HepG2 (cell line): ENCODE data around the gene ESPNL. TPM values are rescaled to one million over a fixed set of nuclear protein-coding genes. Genes with fewer than 3 reads are reported as not detected.

Experiments used
- ATAC-seq: fragments of 200-7000 bp; cut with Tn5 transposase; 3 replicates; pipeline ENCODE4 v1.9.1; 2020; ENCODE audit warnings: mild to moderate bottlenecking, moderate library complexity
- Bru-seq: library from RNA; stranded (reverse); fragments of 400-500 nt; gene quantifications from one replicate; lab custom pipeline; 2021; lab: Mats Ljungman, UMichigan
- BruChase-seq, 2 experiments: library from RNA; stranded (reverse); fragments of 400-500 nt; gene quantifications; one replicate each; lab custom pipeline; 2021; lab: Mats Ljungman, UMichigan
- BruUV-seq: library from RNA; stranded (reverse); fragments of 400-500 nt; replicated peaks from 2 replicates; lab custom pipeline; 2021; lab: Mats Ljungman, UMichigan
- CTCF ChIA-PET: fragments of 300-600 bp; formaldehyde crosslinking; extraction: SDS; loops from one replicate; lab custom pipeline; 2021; ENCODE audit warnings: low total read pairs, inconsistent platforms, low intra/inter-chr PET ratio; lab: Yijun Ruan, JAX
- POLR2A ChIA-PET: fragments of 350-600 bp; sonication (Branson Sonifier 250); formaldehyde crosslinking; loops from one replicate; lab custom pipeline; 2020; ENCODE audit warnings: antibody characterized with exemption, inconsistent platforms; lab: Yijun Ruan, JAX
- DNase-seq: peaks from one replicate; pipeline ENCODE4 v3.0.0-alpha.2; 2015; ENCODE audit warnings: low spot score
- FAIRE-seq: peaks from 3 replicates; lab custom pipeline; 2011; peaks lifted over from hg19 to GRCh38; lab: Jason Lieb, UNC
- H2AFZ ChIP-seq: one replicate; pipeline ENCODE4 v1.6.1; 2011; ENCODE audit warnings: low read length, inconsistent platforms
- H3K27ac ChIP-seq: fragments of 300-600 bp; 3 replicates; pipeline ENCODE4 v1.8.0; 2011; ENCODE audit warnings: mixed run types, mild to moderate bottlenecking, mixed read lengths, low read length, inconsistent platforms; ENCODE audit not compliant: insufficient read depth; ENCODE audit errors: extremely low read length
- H3K27me3 ChIP-seq, 2 experiments: fragments of 200-600 bp in 1 of 2; 2 replicates in 1 of 2; 3 replicates in 1 of 2; pipeline versions ENCODE4 v1.6.0 to v1.8.0; 2011; ENCODE audit warnings: low read length in 2 of 2, mild to moderate bottlenecking in 2 of 2, moderate library complexity in 2 of 2, inconsistent platforms in 1 of 2; ENCODE audit not compliant: insufficient read depth in 2 of 2, control insufficient read depth in 1 of 2
- H3K36me3 ChIP-seq, 2 experiments: fragments of 200-600 bp in 1 of 2; replicated peaks in 1 of 2; 2 replicates in 1 of 2; 3 replicates in 1 of 2; pipeline versions ENCODE4 v1.5.1 to v1.8.0; 2011; ENCODE audit warnings: low read length in 2 of 2, inconsistent platforms in 1 of 2; ENCODE audit not compliant: insufficient read depth in 2 of 2, control insufficient read depth in 1 of 2
- H3K4me1 ChIP-seq: 2 replicates; pipeline ENCODE4 v1.5.1; 2012; ENCODE audit warnings: low read length, inconsistent platforms; ENCODE audit not compliant: insufficient read depth
- H3K4me2 ChIP-seq: 2 replicates; pipeline ENCODE4 v1.6.0; 2011; ENCODE audit warnings: low read depth, low read length, inconsistent platforms
- H3K4me3 ChIP-seq, 3 experiments: fragments of 200-600 bp in 1 of 3; sonication (generic), shearing (Covaris generic) in 1 of 3; replicated peaks in 1 of 3; 2 replicates each; pipeline ENCODE4 v1.5.1; 2011 to 2016; ENCODE audit warnings: low read length in 3 of 3, inconsistent platforms in 2 of 3, low read depth in 2 of 3, mild to moderate bottlenecking in 2 of 3, control low read depth in 1 of 3, mixed read lengths in 1 of 3; ENCODE audit not compliant: insufficient read depth in 1 of 3
- H3K79me2 ChIP-seq: one replicate; pipeline ENCODE4 v1.6.1; 2011; ENCODE audit warnings: low read length, inconsistent platforms; ENCODE audit not compliant: insufficient read depth
- H3K9ac ChIP-seq: 2 replicates; pipeline ENCODE4 v1.6.0; 2011; ENCODE audit warnings: mild to moderate bottlenecking, low read depth, low read length, inconsistent platforms; ENCODE audit not compliant: insufficient read depth
- H3K9me3 ChIP-seq: 2 replicates; pipeline ENCODE4 v1.5.1; 2012; ENCODE audit warnings: mild to moderate bottlenecking, low read length
- H4K20me1 ChIP-seq: 2 replicates; pipeline ENCODE4 v1.6.0; 2011; ENCODE audit warnings: inconsistent platforms, mild to moderate bottlenecking, low read length, moderate library complexity; ENCODE audit not compliant: insufficient read depth
- AGO2 ChIP-seq: fragments of 200-400 bp; formaldehyde crosslinking; optimal IDR thresholded peaks from 2 replicates; pipeline ENCODE3; 2017; ENCODE audit warnings: mild to moderate bottlenecking, low read depth, low read length, moderate library complexity
- PAF1 ChIP-seq: IDR thresholded peaks from 2 replicates; pipeline ENCODE4 v1.6.1; 2016; ENCODE audit warnings: missing genetic modification reagents, missing compliant biosample characterization
- SRF ChIP-seq: IDR thresholded peaks from 2 replicates; pipeline ENCODE4 v1.6.1; 2011; ENCODE audit warnings: mild to moderate bottlenecking, low read depth, low read length, moderate library complexity
- WGBS: methylation state at CpG from one replicate; pipeline ENCODE4 v1.1.6; 2017; ENCODE audit warnings: low lambda C conversion rate; 5-methylcytosine and 5-hydroxymethylcytosine counted together
- in situ Hi-C: cut with HindIII; loops from 2 replicates; pipeline ENCODE4 v1.10.0; 2017; ENCODE audit warnings: low pct_unique_long_range_greater_than_20kb; ENCODE audit not compliant: extremely low pct_ligation_motif_present
- intact Hi-C: fragments of 100-400 bp; cut with micrococcal nuclease; formaldehyde crosslinking; loops from one replicate; pipeline ENCODE4 v1.10.0; 2022; ENCODE audit not compliant: unreplicated experiment
- long read RNA-seq, 2 experiments: library from RNA in 1 of 2; library from polyadenylated mRNA in 1 of 2; stranded (forward) in 1 of 2; unstranded in 1 of 2; transcript quantifications; one replicate each; pipeline ENCODE4 v2.0.0, GENCODE V29; 2019 to 2022
- polyA minus RNA-seq, 3 experiments: library from RNA; depleted of rRNA, polyadenylated mRNA; stranded (reverse); fragments of >200 nt; gene quantifications; 2 replicates each; pipeline ENCODE4 v1.2.3, GENCODE V29; 2011; ENCODE audit warnings: low replicate concordance in 1 of 3
- polyA plus RNA-seq, 8 experiments: library from polyadenylated mRNA; depleted of rRNA in 3 of 8; stranded (reverse) in 7 of 8; unstranded in 1 of 8; fragments of >200 nt; fragmentation: Illumina TruSeq in 4 of 8; extraction: Trizol in 4 of 8; gene quantifications; 2 replicates each; pipeline versions ENCODE4 v1.2.1 to v1.2.3, GENCODE V29; 2011 to 2016; ENCODE audit warnings: low read depth in 4 of 8, missing spikeins in 1 of 8, mixed read lengths in 1 of 8; ENCODE audit not compliant: insufficient read depth in 1 of 8
- total RNA-seq, 5 experiments: library from RNA; depleted of rRNA; stranded (reverse); fragments of >200 nt; fragmentation: Illumina TruSeq; extraction: Trizol; gene quantifications; 2 replicates each; pipeline ENCODE4 v1.2.3, GENCODE V29; 2016; ENCODE audit warnings: low read depth in 1 of 5
- TF ChIP-seq, protein P1 (sequence below): sonication (generic); formaldehyde crosslinking; IDR thresholded peaks from 2 replicates; pipeline ENCODE4 v1.4.0; 2020; ENCODE audit warnings: missing genetic modification reagents, borderline replicate concordance

ESPNL gene
- total RNA-seq (2016; rRNA removed; fragmentation: Illumina TruSeq; extraction: Trizol) = 0.35 and 0.80 TPM in 2 replicates
- total RNA-seq (2016; cell fraction: cytosol; rRNA removed; fragmentation: Illumina TruSeq; extraction: Trizol; ENCODE audit: low read depth) = 0.09 TPM in 1 of 2 replicates, not detected in the other
- 0.51 and 1.2 TPM in 2 replicates for total RNA-seq (2016; cell fraction: insoluble cytoplasmic fraction; rRNA removed; fragmentation: Illumina TruSeq; extraction: Trizol)
- 0.34 and 0.38 TPM in 2 replicates for total RNA-seq (2016; cell fraction: membrane; rRNA removed; fragmentation: Illumina TruSeq; extraction: Trizol)
- total RNA-seq (2016; cell fraction: nucleus; rRNA removed; fragmentation: Illumina TruSeq; extraction: Trizol) = 0.47 and 0.62 TPM in 2 replicates
- 0.42 and 0.45 TPM in 2 replicates for polyA plus RNA-seq (2011; rRNA removed)
- 0.29 and 0.58 TPM in 2 replicates for polyA plus RNA-seq (2011; cell fraction: cytosol; rRNA removed)
- 2.1 TPM in 2 replicates for polyA plus RNA-seq (2011; cell fraction: nucleus; rRNA removed)
- polyA plus RNA-seq (2012) = 0.66 and 0.68 TPM in 2 replicates
- 0.03 and 0.12 TPM in 2 replicates for polyA plus RNA-seq (2016; cell fraction: cytosol; fragmentation: Illumina TruSeq; extraction: Trizol; ENCODE audit: low read depth)
- polyA plus RNA-seq (2016; cell fraction: insoluble cytoplasmic fraction; fragmentation: Illumina TruSeq; extraction: Trizol; ENCODE audit: low read depth) = 0.39 and 0.45 TPM in 2 replicates
- polyA plus RNA-seq (2016; cell fraction: membrane; fragmentation: Illumina TruSeq; extraction: Trizol; ENCODE audit: low read depth) = 0.17 and 0.19 TPM in 2 replicates
- 0.68 and 1.8 TPM in 2 replicates for polyA plus RNA-seq (2016; cell fraction: nucleus; fragmentation: Illumina TruSeq; extraction: Trizol; ENCODE audit: insufficient read depth, low read depth)
- polyA minus RNA-seq (2011; rRNA and poly(A)+ RNA removed; ENCODE audit: low replicate concordance) = 0.05 and 1.2 TPM in 2 replicates
- polyA minus RNA-seq (2011; cell fraction: cytosol; rRNA and poly(A)+ RNA removed) = 0.40 and 0.53 TPM in 2 replicates
- 0.39 and 0.50 TPM in 2 replicates for polyA minus RNA-seq (2011; cell fraction: nucleus; rRNA and poly(A)+ RNA removed)
- percentile 20 among the genes with signal in this experiment for Bru-seq, nascent RNA
- percentile 25 among the genes with signal in this experiment for BruChase-seq, experiment 1, labeled RNA remaining after a 6-hour chase
- percentile 28 among the genes with signal in this experiment for BruChase-seq, experiment 2, labeled RNA remaining after a 2-hour chase
- long read RNA-seq, experiment 1 = 0 reads
- long read RNA-seq, experiment 2, partial matches to known transcripts = 1 of 3 reads
- long read RNA-seq, experiment 2, other reads (novel, unspliced or antisense) = 2 of 3 reads

GRCh38 chr2:238100049-238100820 is at the start of gene ESPNL:
Gene ESPNL (plus strand): TSS chr2:238100340. CDS start chr2:238100420, 80 bp downstream.
- in situ Hi-C loops = no loop called here
- no peak within 1 kb of the TSS for H3K4me2 ChIP-seq
- FAIRE-seq = no peak

More at GRCh38 chr2:238100049-238100820, at the start of gene ESPNL:
- Histone ChIP-seq H2AFZ (no peak within 1 kb of the TSS), H3K4me3 (no peak within 1 kb of the TSS), H3K27me3 (peaks cover 4 to 37% of the 10 kb centered on the region in 2 experiments), H3K79me2 (no peaks in the 10 kb centered on the region), H3K36me3 (0 out of 5 replicates have a peak, but pooled peaks cover 0 to 2% of the 10 kb centered on the region in 2 experiments), H3K9ac (no peak within 1 kb of the TSS), H3K27ac (no peak within 1 kb of the TSS), H4K20me1 (no peaks in the 10 kb centered on the region), H3K9me3 (no peaks in the 10 kb centered on the region), H3K4me1 (peaks cover 14% of the 10 kb centered on the region; the same call in 1 of the 2 replicates)
- BruUV-seq = no TSS peak
- no peak for TF ChIP-seq SRF
- TF ChIP-seq, protein P1, sequence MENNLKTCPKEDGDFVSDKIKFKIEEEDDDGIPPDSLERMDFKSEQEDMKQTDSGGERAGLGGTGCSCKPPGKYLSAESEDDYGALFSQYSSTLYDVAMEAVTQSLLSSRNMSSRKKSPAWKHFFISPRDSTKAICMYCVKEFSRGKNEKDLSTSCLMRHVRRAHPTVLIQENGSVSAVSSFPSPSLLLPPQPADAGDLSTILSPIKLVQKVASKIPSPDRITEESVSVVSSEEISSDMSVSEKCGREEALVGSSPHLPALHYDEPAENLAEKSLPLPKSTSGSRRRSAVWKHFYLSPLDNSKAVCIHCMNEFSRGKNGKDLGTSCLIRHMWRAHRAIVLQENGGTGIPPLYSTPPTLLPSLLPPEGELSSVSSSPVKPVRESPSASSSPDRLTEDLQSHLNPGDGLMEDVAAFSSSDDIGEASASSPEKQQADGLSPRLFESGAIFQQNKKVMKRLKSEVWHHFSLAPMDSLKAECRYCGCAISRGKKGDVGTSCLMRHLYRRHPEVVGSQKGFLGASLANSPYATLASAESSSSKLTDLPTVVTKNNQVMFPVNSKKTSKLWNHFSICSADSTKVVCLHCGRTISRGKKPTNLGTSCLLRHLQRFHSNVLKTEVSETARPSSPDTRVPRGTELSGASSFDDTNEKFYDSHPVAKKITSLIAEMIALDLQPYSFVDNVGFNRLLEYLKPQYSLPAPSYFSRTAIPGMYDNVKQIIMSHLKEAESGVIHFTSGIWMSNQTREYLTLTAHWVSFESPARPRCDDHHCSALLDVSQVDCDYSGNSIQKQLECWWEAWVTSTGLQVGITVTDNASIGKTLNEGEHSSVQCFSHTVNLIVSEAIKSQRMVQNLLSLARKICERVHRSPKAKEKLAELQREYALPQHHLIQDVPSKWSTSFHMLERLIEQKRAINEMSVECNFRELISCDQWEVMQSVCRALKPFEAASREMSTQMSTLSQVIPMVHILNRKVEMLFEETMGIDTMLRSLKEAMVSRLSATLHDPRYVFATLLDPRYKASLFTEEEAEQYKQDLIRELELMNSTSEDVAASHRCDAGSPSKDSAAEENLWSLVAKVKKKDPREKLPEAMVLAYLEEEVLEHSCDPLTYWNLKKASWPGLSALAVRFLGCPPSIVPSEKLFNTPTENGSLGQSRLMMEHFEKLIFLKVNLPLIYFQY (CRISPR knock-in tag) = no peak
- TF ChIP-seq PAF1 (CRISPR knock-in tag) = 0 out of 2 replicates have a peak, but pooled peaks have one; percentile 19
- peak; percentile 14 for TF ChIP-seq AGO2
- intact Hi-C loops = no loop called here
- ChIA-PET POLR2A (no interaction called here), CTCF (no interaction called here)
- no peak for ATAC-seq
- 81% methylated on average over 28 of the region's 38 CpGs for whole genome bisulfite sequencing
- DNase-seq = no peak
